Transverse colon (tissue), 4 donors: ENCODE data around the gene LYZL6. TPM values are rescaled to one million over a fixed set of nuclear protein-coding genes. Genes with fewer than 3 reads are reported as not detected.
"Not testable (repeated sequence)": the region's sequence is repeated elsewhere in the genome, so short reads cannot be mapped to it uniquely, and the experiment has no call there.

ENCODE experiments used
- DNase-seq: peaks from one replicate; pipeline ENCODE4 v3.0.0-alpha.2; 2019
- H3K27ac ChIP-seq, 4 donors: fragments of 200-600 bp; sonication (generic); 2 replicates each; pipeline ENCODE4 v1.5.1; 2016 to 2018; ENCODE audit warnings: inconsistent platforms in 4 of 4
- H3K27me3 ChIP-seq: fragments of 200-600 bp; sonication (generic); 2 replicates; pipeline ENCODE4 v1.5.1; 2017; ENCODE audit warnings: inconsistent platforms
- H3K36me3 ChIP-seq, 4 donors: fragments of 200-600 bp; sonication (generic); 2 replicates each; pipeline ENCODE4 v1.5.1; 2017 to 2019; ENCODE audit warnings: inconsistent platforms in 4 of 4
- H3K4me1 ChIP-seq, 4 donors: fragments of 200-600 bp; sonication (generic); 2 replicates each; pipeline ENCODE4 v1.5.1; 2017 to 2020; ENCODE audit warnings: inconsistent platforms in 4 of 4
- H3K4me3 ChIP-seq, 4 donors: fragments of 200-600 bp; sonication (generic); 1 replicate in 1 of 4; 2 replicates in 3 of 4; pipeline versions ENCODE4 v1.5.1 to v1.6.1; 2017 to 2019; ENCODE audit warnings: inconsistent platforms in 4 of 4
- H3K9me3 ChIP-seq, 2 donors: fragments of 200-600 bp; sonication (generic); 2 replicates each; pipeline ENCODE4 v1.5.1; 2017 to 2019; ENCODE audit warnings: inconsistent platforms in 2 of 2
- CTCF ChIP-seq, 5 experiments: fragments of 200-600 bp in 3 of 5; fragments of 450-650 bp in 2 of 5; sonication (generic) in 3 of 5; IDR thresholded peaks; 1 replicate in 2 of 5; 2 replicates in 3 of 5; pipeline ENCODE4 v1.5.1; 2016 to 2017; ENCODE audit warnings: antibody characterized with exemption in 5 of 5, inconsistent platforms in 3 of 5, mild to moderate bottlenecking in 2 of 5, moderate library complexity in 1 of 5
- EP300 ChIP-seq: sonication (generic); formaldehyde crosslinking; IDR thresholded peaks from one replicate; pipeline ENCODE4 v1.6.1; 2017; ENCODE audit warnings: antibody characterized with exemption, low read depth
- POLR2A ChIP-seq: fragments of 450-650 bp; IDR thresholded peaks from one replicate; pipeline ENCODE4 v1.6.1; 2016; ENCODE audit warnings: antibody characterized with exemption, mild to moderate bottlenecking, moderate library complexity
- POLR2AphosphoS5 ChIP-seq, 3 donors: sonication (generic); formaldehyde crosslinking; IDR thresholded peaks; one replicate each; pipeline ENCODE4 v1.6.1; 2016; ENCODE audit warnings: antibody characterized with exemption in 3 of 3
- WGBS, 2 donors: methylation state at CpG; one replicate each; pipeline ENCODE4 v1.1.5; 2018; ENCODE audit warnings: low coverage in 1 of 2; 5-methylcytosine and 5-hydroxymethylcytosine counted together
- in situ Hi-C, 4 donors: fragments of 200-750 bp; cut with MboI; loops; one replicate each; pipeline versions ENCODE4 v1.15.0 to v1.15.1; 2017; ENCODE audit warnings: low sequenced_read_pairs in 3 of 4, low pct_ligation_motif_present in 1 of 4, low pct_unique_long_range_greater_than_20kb in 1 of 4
- intact Hi-C: fragments of 100-400 bp; cut with DNase I; formaldehyde crosslinking; loops from one replicate; pipeline ENCODE4 v1.15.1; 2023; ENCODE audit warnings: low total_unique reads
- total RNA-seq, 4 donors: library from RNA; depleted of rRNA; stranded (reverse); fragments of >200 nt; gene quantifications; one replicate each; pipeline ENCODE4 v1.1.0, GENCODE V29; 2016

The LYZL6 gene
- total RNA-seq, 4 donors from 2014 or later, result not detected

GRCh38 chr17:35948092-35948491, 4.6 kb upstream of the LYZL6 start:
- no peaks in the 10 kb centered on the region for H3K9me3 ChIP-seq
- 80 to 85% methylated on average over 4 to 7 of the region's 7 CpGs for WGBS, 2 donors
- H3K27me3 ChIP-seq, result no peaks in the 10 kb centered on the region
- H3K4me1 ChIP-seq, result peaks cover 3 to 9% (median 7%) of the 10 kb centered on the region in 4 donors
- no peaks in the 10 kb centered on the region for H3K36me3 ChIP-seq
- no peak overlapping the region for H3K27ac ChIP-seq
- no peak for TF ChIP-seq POLR2A
- no peak for TF ChIP-seq CTCF (IDR thresholded peaks at IDR 0.05)
- no peak for TF ChIP-seq POLR2AphosphoS5 (IDR thresholded peaks at IDR 0.05)
- TF ChIP-seq EP300, result no peak
- in situ Hi-C loops, result no loop called here
- DNase-seq, result no peak
- H3K4me3 ChIP-seq, result no peak overlapping the region
- intact Hi-C loops, result no loop called here

DNA sequence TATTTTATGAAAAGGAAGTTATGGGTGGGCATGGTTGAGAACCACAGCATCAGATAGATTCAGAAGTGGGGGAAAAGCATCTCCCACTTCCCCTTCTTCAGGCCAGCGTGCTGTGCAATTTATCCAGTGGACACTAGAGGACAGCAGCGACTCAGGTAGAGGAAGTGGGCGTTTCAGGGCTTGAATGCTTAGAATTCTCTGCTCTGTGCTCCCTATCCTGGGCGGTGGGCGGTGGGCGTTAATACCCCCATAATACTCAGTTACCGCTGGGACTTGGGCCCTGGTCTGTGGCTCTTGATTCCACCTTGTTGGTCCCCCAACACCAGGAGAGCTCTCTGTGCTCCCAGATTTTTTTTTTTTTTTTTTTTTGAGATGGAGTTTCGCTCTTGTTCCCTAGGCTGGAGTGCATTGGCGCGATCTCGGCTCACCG, 3.7 kb upstream of the LYZL6 start:
- Histone ChIP-seq H3K9me3 (no peaks in the 10 kb centered on the region), H3K27ac (no peak overlapping the region), H3K4me1 (peaks cover 5 to 19% (median 13%) of the 10 kb centered on the region in 4 donors), H3K27me3 (no peaks in the 10 kb centered on the region), H3K36me3 (no peaks in the 10 kb centered on the region), H3K4me3 (peak overlapping the region in 2 of 4 donors; percentile 19 to 24)
- TF ChIP-seq CTCF (IDR thresholded peaks at IDR 0.05), result peak; percentile 70 to 81 (median 76)
- TF ChIP-seq POLR2A, result no peak
- intact Hi-C loops, result no loop called here
- in situ Hi-C loops, result no loop called here
- DNase-seq, result peak; percentile 62
- WGBS, 2 donors, result 19% methylated on average over 12 of the region's 12 CpGs; no CpG with 5 or more reads in 1 of the 2 donors

GRCh38 chr17:35944151-35944550, 638 bp upstream of the LYZL6 start:
- in situ Hi-C loops, result no loop called here
- H3K36me3 ChIP-seq, result no peaks in the 10 kb centered on the region
- WGBS, 2 donors, result 87% methylated on average over 4 of the region's 4 CpGs; no CpG with 5 or more reads in 1 of the 2 donors

GRCh38 chr17:35942588-35943186, 826 bp downstream of the LYZL6 start:
- Histone ChIP-seq H3K36me3 (no peaks in the 10 kb centered on the region), H3K27me3 (no peaks in the 10 kb centered on the region), H3K27ac (peak overlapping the region in 1 of 4 donors; percentile 50), H3K9me3 (no peaks in the 10 kb centered on the region), H3K4me1 (peaks cover 5 to 19% (median 15%) of the 10 kb centered on the region in 4 donors), H3K4me3 (no peak overlapping the region)
- DNase-seq, result peak; percentile 33
- intact Hi-C loops (no loop called here), in situ Hi-C loops (no loop called here)
- 41 to 48% methylated on average over 2 to 9 of the region's 9 CpGs for WGBS, 2 donors
- TF ChIP-seq POLR2A, result no peak
- no peak for TF ChIP-seq POLR2AphosphoS5 (IDR thresholded peaks at IDR 0.05)
- no peak for TF ChIP-seq EP300
- no peak for TF ChIP-seq CTCF (IDR thresholded peaks at IDR 0.05)

More at GRCh38 chr17:35944151-35944550, 638 bp upstream of the LYZL6 start:
- Histone ChIP-seq H3K4me3 (no peak overlapping the region), H3K4me1 (peaks cover 5 to 19% (median 15%) of the 10 kb centered on the region in 4 donors), H3K9me3 (no peaks in the 10 kb centered on the region), H3K27me3 (no peaks in the 10 kb centered on the region), H3K27ac (no peak overlapping the region)
- no peak for TF ChIP-seq EP300
- TF ChIP-seq POLR2AphosphoS5 (IDR thresholded peaks at IDR 0.05), result no peak
- intact Hi-C loops, result no loop called here
- no peak for DNase-seq

DNA sequence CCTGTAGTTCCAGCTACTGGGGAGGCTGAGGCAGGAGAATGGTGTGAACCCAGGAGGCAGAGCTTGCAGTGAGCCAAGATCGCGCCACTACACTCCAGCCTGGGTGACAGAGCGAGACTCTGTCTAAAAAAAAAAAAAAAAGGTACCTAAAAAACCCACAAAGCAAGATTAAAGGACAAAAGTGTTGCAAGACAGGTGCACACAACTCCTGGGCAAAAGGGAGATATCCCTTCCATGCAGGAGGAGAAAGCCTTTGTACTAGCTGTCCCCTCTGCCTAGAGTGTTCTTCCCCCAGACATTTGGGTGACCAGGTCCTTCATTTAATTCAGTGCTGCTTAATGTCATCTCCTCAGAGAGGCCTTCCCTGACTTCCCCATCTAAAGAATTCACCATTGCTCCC, 5.0 kb downstream of the LYZL6 start:
- 89% methylated on average over 3 of the region's 3 CpGs; no CpG with 5 or more reads in 1 of the 2 donors for WGBS, 2 donors
- H3K27me3 ChIP-seq, DNase-seq, H3K4me3 ChIP-seq, intact Hi-C loops, H3K27ac ChIP-seq, H3K36me3 ChIP-seq, in situ Hi-C loops, H3K9me3 ChIP-seq: not testable (repeated sequence)
- H3K4me1 ChIP-seq, result peaks cover 5 to 13% (median 12%) of the 10 kb centered on the region in 4 donors
